Mucosa of rectum (tissue), 2 donors: ENCODE measurements around the gene SHC4.

ENCODE experiments used
- H3K27ac ChIP-seq, 2 donors: one replicate each; pipeline ENCODE4 v1.7.0; 2013; ENCODE audit warnings: inconsistent platforms in 2 of 2, low read depth in 2 of 2, low read length in 2 of 2
- H3K27me3 ChIP-seq, 2 donors: one replicate each; pipeline ENCODE4 v1.7.0; 2013; ENCODE audit warnings: low read length in 2 of 2; ENCODE audit not compliant: control insufficient read depth in 2 of 2, insufficient read depth in 2 of 2
- H3K36me3 ChIP-seq, 2 donors: one replicate each; pipeline ENCODE4 v1.7.0; 2013; ENCODE audit warnings: low read length in 2 of 2; ENCODE audit not compliant: control insufficient read depth in 2 of 2, insufficient read depth in 2 of 2
- H3K4me1 ChIP-seq, 2 donors: one replicate each; pipeline ENCODE4 v1.7.0; 2013; ENCODE audit warnings: low read length in 2 of 2, mild to moderate bottlenecking in 1 of 2; ENCODE audit not compliant: control insufficient read depth in 2 of 2, insufficient read depth in 2 of 2
- H3K4me3 ChIP-seq, 2 donors: one replicate each; pipeline ENCODE4 v1.7.0; 2013; ENCODE audit warnings: low read length in 2 of 2
- H3K9ac ChIP-seq, 2 donors: one replicate each; pipeline ENCODE4 v1.7.0; 2013; ENCODE audit warnings: low read length in 2 of 2, low read depth in 1 of 2, mild to moderate bottlenecking in 1 of 2
- H3K9me3 ChIP-seq, 2 donors: one replicate each; pipeline ENCODE4 v1.7.0; 2013; ENCODE audit warnings: low read length in 2 of 2; ENCODE audit not compliant: control insufficient read depth in 2 of 2
- donor health status: healthy.
- donor health status: Normal muscosa, but diverticular disease.

SHC4 gene

GRCh38 chr15:48775546-48775945 lies 188.2 kb downstream of the SHC4 start:
- no peak overlapping the region for H3K27ac ChIP-seq

GRCh38 chr15:48774484-48774883 lies 189.2 kb downstream of the SHC4 start:
- H3K9me3 ChIP-seq, result no peaks in the 10 kb centered on the region
- H3K36me3 ChIP-seq, result peaks cover 2 to 5% of the 10 kb centered on the region in 2 donors
- no peak overlapping the region for H3K9ac ChIP-seq
- no peaks in the 10 kb centered on the region for H3K27me3 ChIP-seq
- no peak overlapping the region for H3K4me3 ChIP-seq
- no peak overlapping the region for H3K27ac ChIP-seq
- H3K4me1 ChIP-seq, result no peaks in the 10 kb centered on the region

More at GRCh38 chr15:48775546-48775945, 188.2 kb downstream of the SHC4 start:
- peaks cover 0 to 6% of the 10 kb centered on the region in 2 donors for H3K36me3 ChIP-seq
- no peak overlapping the region for H3K9ac ChIP-seq
- H3K4me3 ChIP-seq, result no peak overlapping the region
- no peaks in the 10 kb centered on the region for H3K27me3 ChIP-seq
- no peaks in the 10 kb centered on the region for H3K4me1 ChIP-seq
- H3K9me3 ChIP-seq, result no peaks in the 10 kb centered on the region
